Activated CD8-positive, alpha-beta memory T cell treated with anti-CD3 and anti-CD28 coated beads, Interleukin-2, amount 50 U/mL, for 24 hours (primary cell): ENCODE results near the gene CCDC194.
A peak's percentile ranks its signal among the peaks of the same experiment; 100 is the strongest.

Experiments
- DNase-seq: peaks from one replicate; pipeline ENCODE4 v3.0.0-alpha.2; 2020; ENCODE audit errors: extremely low read depth

CCDC194 gene

DNA sequence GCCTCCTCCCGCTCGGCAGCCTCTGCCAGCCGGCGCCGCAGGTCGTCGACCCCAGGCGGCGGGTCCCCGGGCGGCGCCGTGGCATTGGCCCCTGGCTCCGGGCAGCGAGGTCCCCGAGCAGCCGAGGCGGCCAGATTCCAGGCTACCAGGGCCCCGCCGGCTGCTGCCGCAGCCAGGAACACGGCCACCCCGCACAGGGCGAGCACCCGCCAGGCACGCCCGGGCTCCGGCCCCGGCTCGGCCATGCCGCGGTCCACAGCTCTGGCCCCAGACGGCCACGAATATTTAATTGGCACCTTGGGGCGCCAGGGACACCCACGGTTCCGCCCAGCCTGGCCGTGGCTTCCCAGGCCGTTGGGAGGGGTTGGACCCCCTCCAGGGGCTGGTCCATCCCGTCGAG, at the start of gene CCDC194:
Gene CCDC194, minus strand, starts transcription at position 283 of the 400 bp plus-strand sequence. Its CDS starts 38 bp downstream, at position 245.
- DNase-seq: no peak

DNA sequence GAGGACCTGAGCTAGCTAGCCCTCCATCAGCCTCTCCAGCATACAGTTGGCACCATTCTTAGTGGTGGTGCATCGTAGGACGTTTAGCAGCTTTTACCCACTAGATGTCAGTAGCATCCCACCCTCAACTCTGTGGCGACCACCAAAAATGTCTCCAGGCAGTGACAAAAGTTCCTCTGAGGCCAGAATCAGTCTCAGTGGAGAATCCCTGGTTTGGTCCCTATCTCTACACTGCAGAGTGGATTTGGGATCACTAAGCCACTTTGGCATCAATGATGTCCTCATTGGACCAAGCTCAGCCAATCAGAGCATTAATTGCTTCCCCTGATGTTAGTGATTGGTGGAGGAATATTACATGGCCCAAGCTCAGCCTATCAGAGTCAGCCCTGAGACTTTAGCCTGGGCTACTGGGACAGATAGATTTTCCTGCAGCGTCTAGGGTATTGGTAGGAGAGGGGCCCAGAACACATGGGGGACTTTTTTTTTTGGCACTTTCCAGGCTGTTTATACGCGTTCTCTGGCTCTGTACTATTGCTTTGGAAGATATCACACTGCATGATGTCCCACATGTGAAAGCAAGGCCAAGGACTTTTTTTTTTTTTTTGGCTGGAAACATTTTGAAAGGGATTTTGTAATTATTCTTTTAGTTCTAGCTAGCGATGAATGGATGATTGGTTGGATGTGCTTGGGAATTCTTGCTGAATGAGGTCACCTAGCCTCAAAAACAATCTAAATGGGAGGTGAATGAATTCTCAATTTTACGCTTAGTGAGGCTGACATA, 47.4 kb upstream of the CCDC194 start:
- DNase-seq: no peak

DNA sequence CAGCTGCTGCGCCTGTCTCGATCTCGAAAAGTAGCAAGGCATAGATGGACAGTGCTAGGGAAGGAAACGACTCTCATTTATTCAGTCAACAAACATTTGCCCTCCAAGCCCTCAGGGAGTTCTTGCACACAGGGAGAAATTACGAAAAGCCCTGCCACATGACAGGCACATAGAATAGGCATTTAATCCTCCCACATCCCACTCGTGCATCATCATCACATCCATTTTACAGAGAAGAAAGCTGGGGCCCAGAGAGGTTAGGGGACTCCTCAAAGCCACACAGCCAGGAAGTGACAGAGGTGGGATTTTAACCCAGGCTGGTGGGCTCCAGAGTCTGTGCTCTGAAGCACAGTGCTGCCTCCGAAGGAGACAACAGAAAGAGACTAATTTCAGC, 42.9 kb upstream of the CCDC194 start:
- no peak for DNase-seq

GRCh38 chr19:17436094-17436873, 42.3 kb upstream of the CCDC194 start:
- DNase-seq: no peak

DNA sequence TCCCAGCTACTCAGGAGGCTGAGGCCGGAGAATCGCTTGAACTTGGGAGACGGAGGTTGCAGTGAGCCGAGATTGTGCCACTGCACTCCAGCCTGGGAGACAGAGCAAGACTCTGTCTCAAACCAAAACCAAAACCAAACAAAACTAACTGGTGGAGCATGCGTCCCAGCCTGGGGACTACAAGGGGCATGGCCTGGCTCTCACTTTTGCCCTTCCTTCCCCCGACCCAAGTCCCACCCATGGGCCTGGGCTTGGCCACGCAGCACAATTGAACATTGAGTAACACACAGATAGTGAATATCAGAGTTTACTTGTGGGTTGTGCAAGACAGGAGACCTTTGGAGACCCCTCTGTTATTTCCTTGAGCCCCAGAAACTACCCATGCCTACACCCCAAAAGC, 41.2 kb upstream of the CCDC194 start:
- no peak for DNase-seq

GRCh38 chr19:17431417-17431816, 37.4 kb upstream of the CCDC194 start:
- no peak for DNase-seq

- no peak for DNase-seq
These were observed 35.7 kb upstream of the CCDC194 start for GRCh38 chr19:17429641-17430113.

- DNase-seq: no peak
These were observed 30.9 kb upstream of the CCDC194 start for GRCh38 chr19:17424743-17425365.

DNA sequence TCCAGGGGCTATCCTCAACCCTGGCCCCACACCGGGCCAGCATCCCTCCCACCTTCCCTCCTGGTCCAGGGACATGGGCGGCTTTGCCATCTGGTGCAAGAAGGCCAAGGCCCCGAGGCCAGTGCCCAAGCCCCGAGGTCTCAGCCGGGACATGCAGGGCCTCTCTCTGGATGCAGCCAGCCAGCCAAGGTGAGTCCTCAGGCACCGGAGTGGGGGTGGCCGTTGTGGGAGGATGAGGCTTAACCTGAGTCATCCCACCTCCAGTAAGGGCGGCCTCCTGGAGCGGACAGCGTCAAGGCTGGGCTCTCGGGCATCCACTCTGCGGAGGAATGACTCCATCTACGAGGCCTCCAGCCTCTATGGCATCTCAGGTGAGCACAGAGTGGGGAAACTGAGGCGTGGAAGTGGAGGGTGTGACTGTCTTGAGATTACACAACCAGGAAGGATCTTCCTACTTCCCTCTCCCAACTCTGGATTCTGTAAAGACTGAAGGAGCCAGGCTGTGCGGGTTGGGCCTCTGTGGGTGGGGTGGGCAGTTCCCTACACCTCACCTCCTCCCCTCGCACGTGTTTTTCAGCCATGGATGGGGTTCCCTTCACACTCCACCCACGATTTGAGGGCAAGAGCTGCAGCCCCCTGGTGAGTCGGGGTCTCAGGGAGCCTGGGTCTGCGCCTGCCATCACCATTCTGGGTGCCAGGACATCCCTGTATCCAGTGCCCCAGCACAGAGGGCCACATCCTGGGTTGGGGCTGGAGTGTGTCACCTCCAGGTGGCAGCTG, 29.6 kb upstream of the CCDC194 start:
- DNase-seq: no peak

DNA sequence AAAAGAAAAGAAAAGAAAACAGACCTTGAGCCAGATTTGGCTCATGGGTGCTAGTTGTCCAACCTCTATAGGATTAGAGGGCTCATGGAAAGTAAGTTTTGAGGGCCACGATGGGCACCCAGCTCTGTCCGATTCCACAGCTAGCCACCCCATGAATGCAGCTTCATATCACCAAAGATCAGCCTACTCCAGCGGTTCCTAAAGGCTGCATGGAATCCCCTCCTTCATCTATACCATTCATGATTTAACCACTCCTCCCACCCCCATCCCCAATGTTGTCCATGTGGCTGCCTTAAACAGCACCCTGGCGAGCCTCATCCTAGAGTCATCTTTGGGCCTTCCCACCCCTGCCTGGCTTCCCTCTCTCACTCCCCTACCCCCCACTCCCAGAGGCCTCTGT, 27.9 kb upstream of the CCDC194 start:
- DNase-seq: no peak

- DNase-seq: no peak
These were observed 26.5 kb upstream of the CCDC194 start for GRCh38 chr19:17420475-17420924.

DNA sequence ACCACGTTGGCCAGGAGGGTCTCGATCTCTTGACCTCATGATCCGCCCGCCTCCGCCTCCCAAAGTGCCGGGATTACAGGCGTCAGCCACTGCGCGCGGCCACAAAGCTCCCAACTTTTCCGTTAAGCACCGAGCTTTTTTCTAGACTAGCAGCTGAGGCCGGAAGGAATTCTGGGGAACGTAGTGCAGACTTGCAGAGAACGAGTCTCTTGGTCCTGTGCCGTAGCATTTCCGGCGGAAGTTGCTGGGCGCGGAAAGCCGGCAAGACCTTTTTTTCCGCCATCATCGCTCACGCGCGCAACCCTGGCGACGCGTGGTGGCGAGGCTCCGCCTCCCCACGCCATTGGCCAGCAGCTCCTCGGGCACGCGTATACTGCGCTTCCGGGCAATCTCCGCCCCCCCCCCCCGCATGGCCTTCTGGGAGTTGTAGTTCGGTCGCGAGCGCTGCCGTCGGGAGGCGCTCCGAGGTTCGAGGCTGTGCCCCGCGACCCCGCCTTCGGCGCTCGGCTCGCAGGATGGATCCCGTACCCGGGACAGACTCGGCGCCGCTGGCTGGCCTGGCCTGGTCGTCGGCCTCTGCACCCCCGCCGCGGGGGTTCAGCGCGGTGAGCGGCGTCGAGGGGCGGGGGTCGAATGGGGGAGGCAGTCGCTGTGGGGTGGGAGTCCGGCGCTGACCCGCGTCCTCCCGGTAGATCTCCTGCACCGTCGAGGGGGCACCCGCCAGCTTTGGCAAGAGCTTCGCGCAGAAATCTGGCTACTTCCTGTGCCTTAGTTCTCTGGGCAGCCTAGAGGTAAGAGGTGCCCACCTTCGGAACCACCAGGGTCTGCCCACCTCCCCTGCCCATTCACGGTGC, 25.9 kb upstream of the CCDC194 start, which contains the start of gene MVB12A:
Gene MVB12A, plus strand, starts transcription at position 427 of the 854 bp plus-strand sequence. Its CDS starts 89 bp downstream, at position 516.
- DNase-seq: peak; percentile 88

DNA sequence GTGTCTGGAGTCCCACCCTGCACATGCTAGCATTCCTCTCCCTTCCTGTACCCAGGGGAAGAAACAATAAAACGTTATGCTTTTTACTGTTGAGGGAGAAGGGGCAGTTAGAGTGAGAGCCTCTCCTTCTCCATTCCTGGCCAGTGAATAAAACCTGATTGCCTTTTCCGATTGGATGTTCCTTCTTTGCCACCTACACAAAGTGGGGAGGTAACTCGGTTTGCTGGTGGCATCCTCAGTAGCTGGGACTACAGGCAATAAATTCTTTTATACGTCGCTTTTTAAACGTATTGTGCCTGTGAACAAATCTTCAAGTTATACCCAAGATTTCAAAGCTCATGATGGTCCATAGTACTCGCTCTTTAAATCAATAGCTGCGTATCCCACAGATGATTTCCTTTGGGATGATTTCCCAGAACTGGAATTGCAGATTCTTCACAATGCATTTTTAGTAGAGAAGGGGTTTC, 25.2 kb upstream of the CCDC194 start:
- DNase-seq: no peak

DNA sequence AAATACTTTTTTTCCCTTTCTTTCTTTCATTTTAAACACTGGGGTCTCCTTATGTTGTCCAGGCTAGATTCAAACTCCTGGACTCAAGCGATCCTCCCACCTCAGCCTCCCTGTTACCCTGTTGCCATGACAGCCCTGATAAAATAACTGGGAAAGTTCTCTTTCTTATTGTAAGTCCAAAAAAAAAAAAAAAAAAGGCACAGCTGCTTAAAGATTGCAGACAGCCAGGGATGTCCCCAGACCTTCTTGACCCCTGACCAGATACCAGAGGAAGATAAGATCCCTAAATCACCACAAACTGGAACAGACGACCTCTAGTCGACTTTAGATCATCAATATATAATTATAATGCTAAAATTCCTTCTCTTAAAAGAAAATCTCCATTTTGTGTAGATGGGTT, 24.7 kb upstream of the CCDC194 start:
- DNase-seq: no peak

DNA sequence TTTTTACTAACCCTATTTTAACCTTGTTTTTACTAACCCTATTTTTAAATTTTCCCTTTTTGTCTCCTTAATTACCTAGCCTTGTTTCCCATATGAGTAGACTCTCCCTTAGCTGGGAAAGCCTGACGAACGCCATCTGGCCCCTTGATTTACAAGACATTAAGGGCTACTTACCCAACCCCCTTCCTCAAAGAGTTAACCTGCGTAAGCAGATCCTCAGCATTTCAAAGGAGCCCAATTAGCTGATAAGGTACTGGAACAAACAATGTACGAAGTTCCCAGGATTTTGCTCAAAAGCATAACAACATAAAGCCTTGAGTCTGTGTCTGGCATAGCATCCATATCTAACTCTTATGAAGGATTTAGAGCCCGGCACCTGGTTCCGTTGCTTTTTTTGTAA, 21.1 kb upstream of the CCDC194 start:
- no peak for DNase-seq

- DNase-seq: no peak
These were observed 20.1 kb upstream of the CCDC194 start for GRCh38 chr19:17414097-17414496.

DNA sequence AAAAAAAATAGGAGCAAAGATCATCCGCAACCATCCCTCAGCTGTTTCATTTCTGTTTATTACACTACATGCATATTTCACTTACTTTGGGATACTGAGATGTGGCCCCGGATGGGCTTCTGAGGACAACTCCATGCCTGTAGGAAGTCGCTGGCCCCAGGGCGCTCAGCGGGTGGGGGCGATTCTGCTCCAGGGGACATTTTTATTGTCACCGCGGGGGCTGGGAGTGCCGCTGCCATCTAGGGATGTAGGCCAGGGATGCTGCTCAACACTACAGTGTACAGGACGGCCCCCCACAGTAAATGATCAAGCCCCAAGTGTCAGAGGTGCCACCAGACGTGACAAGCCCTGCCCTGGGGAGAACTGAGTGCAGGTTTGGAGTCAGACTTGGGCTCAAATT, 17.8 kb upstream of the CCDC194 start:
- no peak for DNase-seq

- no peak for DNase-seq
These were observed 16.0 kb upstream of the CCDC194 start for GRCh38 chr19:17409990-17410389.

- no peak for DNase-seq
These were observed 12.8 kb upstream of the CCDC194 start for GRCh38 chr19:17406887-17407196.

DNA sequence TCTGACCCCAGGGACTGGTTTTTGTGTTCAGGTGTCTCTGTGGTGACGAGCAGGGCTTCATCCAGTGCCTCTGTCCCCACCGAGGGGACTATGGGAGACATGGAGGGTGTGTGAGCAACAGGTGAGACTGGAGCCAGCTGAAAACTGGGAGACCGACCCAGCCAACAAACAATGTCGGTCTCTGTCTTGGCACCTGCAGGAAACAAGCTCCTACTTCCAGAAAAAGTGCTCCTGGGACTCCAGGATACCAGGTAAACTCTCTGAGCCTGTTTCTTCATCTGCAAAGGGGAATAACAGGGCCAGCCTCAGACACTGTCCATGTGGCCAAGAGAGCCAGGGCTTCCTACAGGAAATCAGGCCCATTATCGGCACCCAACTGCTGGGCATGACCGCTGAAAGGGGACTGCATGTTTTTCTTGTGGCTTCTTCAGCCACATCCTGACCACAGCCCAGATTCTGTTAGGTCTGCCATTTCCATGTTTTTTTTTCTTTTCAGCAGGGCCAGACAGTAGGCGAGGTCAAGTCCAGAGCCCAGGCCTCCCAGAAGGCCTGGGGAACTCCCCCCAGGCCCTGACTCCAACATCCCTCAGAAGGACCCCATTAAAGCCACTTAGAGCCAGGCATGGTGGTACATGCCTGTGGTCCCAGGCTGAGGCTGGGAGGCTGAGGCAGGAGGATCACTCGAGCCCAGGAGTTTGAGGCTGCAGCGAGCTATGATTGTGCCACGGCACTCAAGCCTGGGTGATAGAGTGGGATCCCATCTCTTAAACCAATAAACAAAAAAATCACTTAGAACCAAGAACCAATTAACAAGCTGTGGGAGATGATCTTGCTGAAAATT, 12.3 kb upstream of the CCDC194 start:
- no peak for DNase-seq
